Right lobe of liver (tissue), 4 donors: ENCODE results near the gene ING3.

Source experiments
- POLR2A ChIP-seq: fragments of 450-650 bp; IDR thresholded peaks from one replicate; pipeline ENCODE4 v1.6.1; 2017; ENCODE audit warnings: antibody characterized with exemption, mild to moderate bottlenecking
- TF ChIP-seq, protein P1 (sequence below), 4 donors: fragments of 200-600 bp in 3 of 4; fragments of 450-650 bp in 1 of 4; IDR thresholded peaks; one replicate each; pipeline versions ENCODE4 v1.5.1 to v1.8.0; 2016 to 2022; ENCODE audit warnings: antibody characterized with exemption in 4 of 4, mild to moderate bottlenecking in 2 of 4
- donor health status: DM: no; HTN: no; CAD: no.
- donor health status: DM: no; HTN: no; CAD: no.
- donor health status: DM: no; HTN: yes; CAD: no.

DNA sequence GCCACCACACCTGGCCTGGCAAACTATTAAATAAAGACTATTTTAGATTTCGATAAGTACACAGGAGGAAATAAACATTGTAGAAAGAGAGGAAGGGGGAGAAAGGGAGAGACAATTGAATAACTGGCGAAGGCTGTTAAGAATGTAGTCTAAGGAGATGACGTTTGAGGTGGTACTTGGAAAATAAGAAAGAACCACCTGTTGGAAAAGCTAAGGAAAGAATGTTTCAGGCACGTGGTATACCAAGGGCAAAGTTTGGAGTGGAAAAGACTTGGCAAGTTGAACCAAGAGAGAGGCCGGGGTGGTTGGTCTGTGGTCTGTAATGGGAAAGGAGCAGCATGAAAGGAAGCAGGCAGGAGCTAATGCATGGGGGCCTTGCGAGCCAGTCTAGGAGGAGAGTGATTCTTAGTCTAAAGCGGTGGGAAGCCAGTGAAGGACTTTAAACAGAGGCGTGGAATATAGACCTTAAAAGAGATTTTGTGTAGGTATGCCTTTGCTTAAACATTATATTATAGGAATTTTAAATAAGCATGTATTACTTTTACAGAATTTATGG lies 9.4 kb downstream of the ING3 start:
- TF ChIP-seq, protein P1, sequence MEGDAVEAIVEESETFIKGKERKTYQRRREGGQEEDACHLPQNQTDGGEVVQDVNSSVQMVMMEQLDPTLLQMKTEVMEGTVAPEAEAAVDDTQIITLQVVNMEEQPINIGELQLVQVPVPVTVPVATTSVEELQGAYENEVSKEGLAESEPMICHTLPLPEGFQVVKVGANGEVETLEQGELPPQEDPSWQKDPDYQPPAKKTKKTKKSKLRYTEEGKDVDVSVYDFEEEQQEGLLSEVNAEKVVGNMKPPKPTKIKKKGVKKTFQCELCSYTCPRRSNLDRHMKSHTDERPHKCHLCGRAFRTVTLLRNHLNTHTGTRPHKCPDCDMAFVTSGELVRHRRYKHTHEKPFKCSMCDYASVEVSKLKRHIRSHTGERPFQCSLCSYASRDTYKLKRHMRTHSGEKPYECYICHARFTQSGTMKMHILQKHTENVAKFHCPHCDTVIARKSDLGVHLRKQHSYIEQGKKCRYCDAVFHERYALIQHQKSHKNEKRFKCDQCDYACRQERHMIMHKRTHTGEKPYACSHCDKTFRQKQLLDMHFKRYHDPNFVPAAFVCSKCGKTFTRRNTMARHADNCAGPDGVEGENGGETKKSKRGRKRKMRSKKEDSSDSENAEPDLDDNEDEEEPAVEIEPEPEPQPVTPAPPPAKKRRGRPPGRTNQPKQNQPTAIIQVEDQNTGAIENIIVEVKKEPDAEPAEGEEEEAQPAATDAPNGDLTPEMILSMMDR (IDR thresholded peaks at IDR 0.05) = no peak
- TF ChIP-seq POLR2A = no peak
